ENCODE data around the gene STRADB.
"Not testable (repeated sequence)": the region's sequence is repeated elsewhere in the genome, so short reads cannot be mapped to it uniquely, and the experiment has no call there.

STRADB gene

GRCh38 chr2:201467666-201468065, 16.1 kb downstream of the STRADB start:
- DNase-seq (ENCODE audit: low spot score), result no peak

GRCh38 chr2:201470821-201471731, 19.5 kb downstream of the STRADB start:
- no peak for DNase-seq (ENCODE audit: low spot score)

- no peak for DNase-seq (ENCODE audit: low spot score)
Observed at GRCh38 chr2:201471732-201472393, 20.3 kb downstream of the STRADB start.

- DNase-seq (ENCODE audit: low spot score), result no peak
Observed at GRCh38 chr2:201472411-201472810, 20.9 kb downstream of the STRADB start.

- peak; percentile 18 for DNase-seq (ENCODE audit: low spot score)
Observed at GRCh38 chr2:201482543-201482942, 31.0 kb downstream of the STRADB start.

GRCh38 chr2:201483342-201483741, 31.8 kb downstream of the STRADB start:
- DNase-seq (ENCODE audit: low spot score), result peak; percentile 47

GRCh38 chr2:201483758-201484157, 32.2 kb downstream of the STRADB start:
- DNase-seq (ENCODE audit: low spot score), result not testable (repeated sequence)

- no peak for DNase-seq (ENCODE audit: low spot score)
Observed at GRCh38 chr2:201484805-201485204, 33.3 kb downstream of the STRADB start.

- DNase-seq (ENCODE audit: low spot score), result no peak
Observed at GRCh38 chr2:201490291-201490690, 38.8 kb downstream of the STRADB start.

GRCh38 chr2:201496785-201497184, 45.2 kb downstream of the STRADB start:
- DNase-seq (ENCODE audit: low spot score), result no peak

- DNase-seq (ENCODE audit: low spot score), result no peak
Observed at GRCh38 chr2:201500534-201500933, 49.0 kb downstream of the STRADB start.

- DNase-seq (ENCODE audit: low spot score), result no peak
Observed at GRCh38 chr2:201502713-201503112, 51.2 kb downstream of the STRADB start.

- DNase-seq (ENCODE audit: low spot score), result no peak
Observed at GRCh38 chr2:201507725-201508124, 56.2 kb downstream of the STRADB start.

GRCh38 chr2:201513271-201513670, 61.7 kb downstream of the STRADB start:
- no peak for DNase-seq (ENCODE audit: low spot score)

- DNase-seq (ENCODE audit: low spot score), result no peak
Observed at GRCh38 chr2:201515573-201516246, 64.2 kb downstream of the STRADB start.

GRCh38 chr2:201517094-201517493, 65.6 kb downstream of the STRADB start:
- no peak for DNase-seq (ENCODE audit: low spot score)

- DNase-seq (ENCODE audit: low spot score), result no peak
Observed at GRCh38 chr2:201520201-201520600, 68.7 kb downstream of the STRADB start.

- no peak for DNase-seq (ENCODE audit: low spot score)
Observed at GRCh38 chr2:201522965-201523364, 71.4 kb downstream of the STRADB start.

GRCh38 chr2:201523506-201523905, 72.0 kb downstream of the STRADB start:
- DNase-seq (ENCODE audit: low spot score), result no peak
